ENCODE results near the gene SLC2A8. TPM values are rescaled to one million over a fixed set of nuclear protein-coding genes. Genes with fewer than 3 reads are reported as not detected.

Gene SLC2A8
- total and polyA plus RNA-seq, 3 donors from 2014 or later, result 62.7 to 128 (median 68.6) TPM

- intact Hi-C loops (cut with DNase I; ENCODE audit: low total_unique reads), result no loop called here
Observed at GRCh38 chr9:127351182-127352166, 45.5 kb upstream of the SLC2A8 start.

GRCh38 chr9:127353882-127354281 lies 43.1 kb upstream of the SLC2A8 start:
- Histone ChIP-seq H3K36me3 (ENCODE audit: low read depth, missing control alignments) (no peaks in the 10 kb centered on the region), H3K27me3 (no peaks in the 10 kb centered on the region), H3K27ac (no peak overlapping the region), H3K9me3 (no peaks in the 10 kb centered on the region), H3K4me3 (no peak overlapping the region), H3K4me1 (no peaks in the 10 kb centered on the region)
- WGBS, 2 donors, result 74 to 91% methylated on average over 5 of the region's 5 CpGs
- TF ChIP-seq POLR2A (IDR thresholded peaks at IDR 0.05) (no peak), CTCF (IDR thresholded peaks at IDR 0.05) (no peak)
- intact Hi-C loops (cut with DNase I; ENCODE audit: low total_unique reads), result no loop called here
- no peak for DNase-seq

More at GRCh38 chr9:127351182-127352166, 45.5 kb upstream of the SLC2A8 start:
- Histone ChIP-seq H3K27me3 (no peaks in the 10 kb centered on the region), H3K4me3 (no peak overlapping the region), H3K36me3 (ENCODE audit: low read depth, missing control alignments) (no peaks in the 10 kb centered on the region), H3K4me1 (no peaks in the 10 kb centered on the region), H3K27ac (peak overlapping the region in 1 of 2 donors; percentile 21), H3K9me3 (no peaks in the 10 kb centered on the region)
- TF ChIP-seq POLR2A (IDR thresholded peaks at IDR 0.05) (no peak), CTCF (IDR thresholded peaks at IDR 0.05) (no peak)
- 80 to 85% methylated on average over 4 of the region's 4 CpGs for WGBS, 2 donors
- no peak for DNase-seq

GRCh38 chr9:127356906-127357305 lies 40.1 kb upstream of the SLC2A8 start:
- Histone ChIP-seq H3K27me3 (no peaks in the 10 kb centered on the region), H3K9me3 (no peaks in the 10 kb centered on the region), H3K4me1 (no peaks in the 10 kb centered on the region), H3K27ac (no peak overlapping the region), H3K4me3 (no peak overlapping the region), H3K36me3 (ENCODE audit: low read depth, missing control alignments) (no peaks in the 10 kb centered on the region)
- no peak for DNase-seq
- 87 to 90% methylated on average over 4 of the region's 4 CpGs for WGBS, 2 donors
- intact Hi-C loops (cut with DNase I; ENCODE audit: low total_unique reads), result no loop called here
- TF ChIP-seq POLR2A (IDR thresholded peaks at IDR 0.05) (no peak), CTCF (IDR thresholded peaks at IDR 0.05) (no peak)

- Histone ChIP-seq H3K4me3 (no peak overlapping the region), H3K9me3 (no peaks in the 10 kb centered on the region), H3K27me3 (no peaks in the 10 kb centered on the region), H3K36me3 (ENCODE audit: low read depth, missing control alignments) (no peaks in the 10 kb centered on the region), H3K4me1 (no peaks in the 10 kb centered on the region), H3K27ac (no peak overlapping the region)
- no peak for TF ChIP-seq CTCF (IDR thresholded peaks at IDR 0.05)
- no peak for TF ChIP-seq POLR2A (IDR thresholded peaks at IDR 0.05)
- 70 to 91% methylated on average over 3 of the region's 3 CpGs for WGBS, 2 donors
- peak; percentile 1 for DNase-seq
- intact Hi-C loops (cut with DNase I; ENCODE audit: low total_unique reads), result no loop called here
Observed at GRCh38 chr9:127358023-127358535, 38.9 kb upstream of the SLC2A8 start.
